Measurements from ENCODE around the gene C3orf33.

Gene C3orf33

GRCh38 chr3:155790272-155790925, 15.7 kb downstream of the C3orf33 start:
- Histone ChIP-seq H3K27ac (no peak overlapping the region), H4K20me1 (no peaks in the 10 kb centered on the region), H3K27me3 (no peaks in the 10 kb centered on the region), H3K9me3 (peaks cover 9% of the 10 kb centered on the region; the same call in 1 of the 2 replicates), H3K4me3 (no peak overlapping the region), H3K4me1 (no peaks in the 10 kb centered on the region), H3K9ac (no peak overlapping the region), H3K36me3 (peaks cover 12% of the 10 kb centered on the region; the same call in 1 of the 2 replicates), H3K4me2 (no peak overlapping the region)
- no peak for TF ChIP-seq Cebpa-rat (IDR thresholded peaks at IDR 0.05)

GRCh38 chr3:155785662-155786295, 20.3 kb downstream of the C3orf33 start:
- H3K4me2 ChIP-seq: no peak overlapping the region
- peaks cover under 1% of the 10 kb centered on the region; the same call in 1 of the 2 replicates for H3K36me3 ChIP-seq
- no peaks in the 10 kb centered on the region for H3K4me1 ChIP-seq
- H3K9me3 ChIP-seq: peaks cover 34% of the 10 kb centered on the region
- H3K27me3 ChIP-seq: no peaks in the 10 kb centered on the region
- H3K27ac ChIP-seq: no peak overlapping the region
- H3K9ac ChIP-seq: no peak overlapping the region
- H4K20me1 ChIP-seq: no peaks in the 10 kb centered on the region
- TF ChIP-seq Cebpa-rat (IDR thresholded peaks at IDR 0.05): no peak
- no peak overlapping the region for H3K4me3 ChIP-seq

GRCh38 chr3:155782390-155782953, 23.6 kb downstream of the C3orf33 start:
- H3K27me3 ChIP-seq: no peaks in the 10 kb centered on the region
- H3K9ac ChIP-seq: no peak overlapping the region
- no peak overlapping the region for H3K4me2 ChIP-seq
- H3K36me3 ChIP-seq: no peaks in the 10 kb centered on the region
- H4K20me1 ChIP-seq: no peaks in the 10 kb centered on the region
- H3K4me3 ChIP-seq: no peak overlapping the region
- no peak overlapping the region for H3K27ac ChIP-seq
- peaks cover 34% of the 10 kb centered on the region for H3K9me3 ChIP-seq
- peaks cover 9% of the 10 kb centered on the region for H3K4me1 ChIP-seq
- TF ChIP-seq Cebpa-rat (IDR thresholded peaks at IDR 0.05): no peak

- no peaks in the 10 kb centered on the region for H3K36me3 ChIP-seq
- no peak overlapping the region for H3K27ac ChIP-seq
Measured at GRCh38 chr3:155780291-155780690, 25.8 kb downstream of the C3orf33 start.

GRCh38 chr3:155778462-155778861, 27.6 kb downstream of the C3orf33 start:
- Histone ChIP-seq H3K9me3 (peaks cover 30% of the 10 kb centered on the region), H3K27ac (no peak overlapping the region), H3K27me3 (no peaks in the 10 kb centered on the region), H3K4me3 (no peak overlapping the region), H3K4me2 (peak overlapping the region; percentile 9; the same call in 1 of the 2 replicates), H3K9ac (no peak overlapping the region), H4K20me1 (no peaks in the 10 kb centered on the region), H3K36me3 (no peaks in the 10 kb centered on the region), H3K4me1 (peaks cover 9% of the 10 kb centered on the region)
- TF ChIP-seq Cebpa-rat (IDR thresholded peaks at IDR 0.05): no peak

More at GRCh38 chr3:155780291-155780690, 25.8 kb downstream of the C3orf33 start:
- no peak overlapping the region for H3K4me2 ChIP-seq
- no peaks in the 10 kb centered on the region for H3K27me3 ChIP-seq
- H3K9ac ChIP-seq: no peak overlapping the region
- H4K20me1 ChIP-seq: no peaks in the 10 kb centered on the region
- H3K4me1 ChIP-seq: peaks cover 9% of the 10 kb centered on the region
- H3K9me3 ChIP-seq: peaks cover 34% of the 10 kb centered on the region
- no peak overlapping the region for H3K4me3 ChIP-seq
- no peak for TF ChIP-seq Cebpa-rat (IDR thresholded peaks at IDR 0.05)

- H3K4me2 ChIP-seq: no peak overlapping the region
- no peak overlapping the region for H3K27ac ChIP-seq
- TF ChIP-seq Cebpa-rat (IDR thresholded peaks at IDR 0.05): no peak
- H4K20me1 ChIP-seq: no peaks in the 10 kb centered on the region
- no peak overlapping the region for H3K4me3 ChIP-seq
- H3K4me1 ChIP-seq: peaks cover 2% of the 10 kb centered on the region; the same call in 1 of the 2 replicates
- H3K9ac ChIP-seq: no peak overlapping the region
- H3K9me3 ChIP-seq: peaks cover 22% of the 10 kb centered on the region
- peaks cover 8% of the 10 kb centered on the region for H3K36me3 ChIP-seq
- H3K27me3 ChIP-seq: no peaks in the 10 kb centered on the region
Measured at GRCh38 chr3:155772801-155773200, 33.3 kb downstream of the C3orf33 start.

GRCh38 chr3:155771126-155771525, 35.0 kb downstream of the C3orf33 start:
- no peak overlapping the region for H3K27ac ChIP-seq
- no peak for TF ChIP-seq Cebpa-rat (IDR thresholded peaks at IDR 0.05)
- no peaks in the 10 kb centered on the region for H3K4me1 ChIP-seq

GRCh38 chr3:155766206-155766605, 39.9 kb downstream of the C3orf33 start:
- H3K4me1 ChIP-seq: no peaks in the 10 kb centered on the region
- no peak for TF ChIP-seq Cebpa-rat (IDR thresholded peaks at IDR 0.05)
- peaks cover 8% of the 10 kb centered on the region for H3K36me3 ChIP-seq
- no peaks in the 10 kb centered on the region for H3K27me3 ChIP-seq
- H3K4me3 ChIP-seq: no peak overlapping the region
- no peak overlapping the region for H3K9ac ChIP-seq
- H3K4me2 ChIP-seq: no peak overlapping the region
- no peaks in the 10 kb centered on the region for H4K20me1 ChIP-seq
- peaks cover 22% of the 10 kb centered on the region for H3K9me3 ChIP-seq
- H3K27ac ChIP-seq: no peak overlapping the region

More at GRCh38 chr3:155771126-155771525, 35.0 kb downstream of the C3orf33 start:
- Histone ChIP-seq H3K36me3 (peaks cover 8% of the 10 kb centered on the region), H4K20me1 (no peaks in the 10 kb centered on the region), H3K4me3 (no peak overlapping the region), H3K9ac (no peak overlapping the region), H3K9me3 (peaks cover 22% of the 10 kb centered on the region), H3K27me3 (no peaks in the 10 kb centered on the region), H3K4me2 (no peak overlapping the region)

- no peaks in the 10 kb centered on the region for H4K20me1 ChIP-seq
- no peaks in the 10 kb centered on the region for H3K36me3 ChIP-seq
- TF ChIP-seq Cebpa-rat (IDR thresholded peaks at IDR 0.05): no peak
- no peak overlapping the region for H3K9ac ChIP-seq
- no peak overlapping the region for H3K27ac ChIP-seq
- no peaks in the 10 kb centered on the region for H3K4me1 ChIP-seq
- H3K9me3 ChIP-seq: 0 out of 2 replicates have a peak, but pooled peaks cover under 1% of the 10 kb centered on the region
- H3K4me3 ChIP-seq: no peak overlapping the region
- no peak overlapping the region for H3K4me2 ChIP-seq
- no peaks in the 10 kb centered on the region for H3K27me3 ChIP-seq
Measured at GRCh38 chr3:155763870-155764463, 42.1 kb downstream of the C3orf33 start.

GRCh38 chr3:155760653-155761052, 45.4 kb downstream of the C3orf33 start:
- H3K9me3 ChIP-seq: no peaks in the 10 kb centered on the region
- no peak overlapping the region for H3K9ac ChIP-seq
- no peaks in the 10 kb centered on the region for H3K4me1 ChIP-seq
- H3K4me2 ChIP-seq: no peak overlapping the region
- no peak for TF ChIP-seq Cebpa-rat (IDR thresholded peaks at IDR 0.05)
- H3K27me3 ChIP-seq: no peaks in the 10 kb centered on the region
- H3K36me3 ChIP-seq: no peaks in the 10 kb centered on the region
- H3K4me3 ChIP-seq: no peak overlapping the region
- H3K27ac ChIP-seq: no peak overlapping the region
- no peaks in the 10 kb centered on the region for H4K20me1 ChIP-seq

Measured in BLaER1 (cell line).